HG03025 (cell line): ENCODE measurements around the gene AP5Z1.
A peak's percentile ranks its signal among the peaks of the same experiment; 100 is the strongest.

Source experiments
- ATAC-seq: cut with Tn5 transposase; IDR thresholded peaks from one replicate; pipeline ENCODE4 v1.9.1; 2021; ENCODE audit warnings: mild to moderate bottlenecking, moderate library complexity; ENCODE audit not compliant: unreplicated experiment, low FRiP score

Gene AP5Z1

DNA sequence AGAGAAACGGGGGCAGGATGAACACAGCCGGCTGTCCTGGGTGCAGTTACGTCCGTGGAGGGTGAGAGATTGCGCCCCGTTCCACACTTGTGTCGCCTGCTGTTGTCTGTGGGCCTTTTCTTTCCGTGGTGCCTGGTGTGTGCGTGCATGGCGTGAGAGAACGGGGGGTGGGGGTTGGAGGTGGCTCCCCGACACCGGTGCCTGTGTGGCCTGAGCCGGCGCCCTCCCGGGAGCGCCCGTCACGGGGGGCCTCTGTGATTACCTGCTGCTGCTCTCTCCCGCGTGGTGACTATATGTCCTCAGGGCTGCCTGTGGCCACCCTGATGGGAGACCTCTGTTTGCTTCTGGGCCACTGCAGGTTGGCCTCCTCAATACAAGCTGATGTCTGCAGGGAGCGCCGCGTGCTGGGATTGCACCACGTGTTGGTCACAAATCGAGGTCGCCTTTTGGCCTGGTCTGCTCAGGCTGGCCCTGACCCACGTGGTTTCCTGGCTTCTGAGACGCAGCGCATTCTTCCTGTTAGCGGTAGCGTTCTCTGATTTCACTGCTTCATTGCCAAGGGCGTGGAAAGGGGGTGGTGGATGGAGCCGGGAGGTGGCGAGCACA, 10.9 kb upstream of the AP5Z1 start:
- no peak for ATAC-seq

DNA sequence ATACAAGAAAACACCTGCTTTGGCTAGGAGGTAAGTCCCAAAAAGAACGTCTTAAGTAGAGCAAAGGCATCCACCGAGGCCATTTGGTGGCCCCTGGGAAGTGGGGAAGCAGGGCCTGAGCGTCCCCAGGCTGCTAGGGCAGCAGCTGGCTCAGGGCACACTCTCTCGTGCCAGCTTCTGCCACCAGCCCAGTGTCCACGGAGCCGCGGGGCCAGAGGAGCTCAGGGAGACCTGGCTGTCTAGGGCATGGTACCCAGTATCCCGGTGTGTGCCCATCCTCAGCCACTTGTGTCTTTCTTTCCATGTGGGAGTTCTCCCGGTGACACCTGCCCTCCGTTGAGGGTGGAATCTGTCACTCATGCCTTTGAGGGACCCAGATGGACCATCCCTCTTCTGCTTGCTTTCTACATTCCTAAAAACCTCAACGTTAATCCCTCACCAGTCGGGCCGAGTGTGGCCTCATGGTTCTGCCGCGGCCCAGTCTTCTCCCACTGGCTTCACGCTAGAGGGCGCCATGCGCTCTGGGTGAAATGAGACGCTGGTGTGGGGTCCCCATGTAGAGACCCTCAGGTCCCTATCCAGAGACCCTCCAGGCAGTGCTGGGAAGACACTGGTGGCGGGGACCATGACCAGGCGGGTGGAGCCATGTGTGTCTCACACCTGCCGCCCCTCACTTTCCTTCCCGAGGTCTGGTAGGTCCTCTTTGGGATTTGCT, 9.5 kb upstream of the AP5Z1 start:
- ATAC-seq: no peak

DNA sequence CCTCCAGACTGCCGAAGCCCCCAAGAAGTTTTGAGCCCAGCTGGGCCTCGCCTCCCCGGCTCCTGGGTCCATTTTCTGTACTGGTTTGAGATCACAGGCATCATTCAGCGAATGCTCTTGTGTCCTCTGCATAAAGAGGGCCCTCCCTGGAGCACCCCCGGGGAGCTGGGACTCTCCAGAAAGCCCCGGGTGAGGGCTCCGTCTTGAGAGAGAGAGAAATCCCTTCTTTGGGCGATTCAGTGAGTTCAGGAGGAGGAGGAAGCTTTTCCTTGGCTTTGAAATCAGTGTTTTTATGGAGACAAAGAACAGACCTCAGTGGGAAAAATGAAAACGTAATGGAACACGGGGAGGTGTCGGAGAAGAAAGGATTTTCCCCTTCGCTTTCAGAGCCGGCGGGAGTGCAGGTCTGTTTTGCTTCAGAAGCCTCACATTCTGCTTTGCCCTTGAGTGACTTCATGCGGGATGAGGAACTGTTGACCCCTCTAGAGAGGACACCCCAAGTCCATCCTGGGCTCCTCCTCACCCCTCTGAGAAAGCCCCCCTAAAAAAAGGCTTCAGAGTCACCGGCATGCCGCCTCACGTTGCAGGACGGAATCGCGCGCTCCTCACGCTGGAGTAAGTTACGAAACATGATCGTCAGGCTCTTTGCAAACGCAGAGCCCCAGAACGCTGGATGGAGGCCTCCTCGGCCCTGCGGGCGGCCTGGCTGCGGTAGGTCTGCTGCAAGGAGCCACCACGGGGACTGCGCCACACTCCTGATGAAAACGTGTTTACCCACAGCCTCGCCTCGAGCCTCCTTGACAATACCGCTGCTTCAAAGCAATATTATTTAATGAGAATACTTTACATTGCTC, 8.5 kb upstream of the AP5Z1 start:
- ATAC-seq: no peak

DNA sequence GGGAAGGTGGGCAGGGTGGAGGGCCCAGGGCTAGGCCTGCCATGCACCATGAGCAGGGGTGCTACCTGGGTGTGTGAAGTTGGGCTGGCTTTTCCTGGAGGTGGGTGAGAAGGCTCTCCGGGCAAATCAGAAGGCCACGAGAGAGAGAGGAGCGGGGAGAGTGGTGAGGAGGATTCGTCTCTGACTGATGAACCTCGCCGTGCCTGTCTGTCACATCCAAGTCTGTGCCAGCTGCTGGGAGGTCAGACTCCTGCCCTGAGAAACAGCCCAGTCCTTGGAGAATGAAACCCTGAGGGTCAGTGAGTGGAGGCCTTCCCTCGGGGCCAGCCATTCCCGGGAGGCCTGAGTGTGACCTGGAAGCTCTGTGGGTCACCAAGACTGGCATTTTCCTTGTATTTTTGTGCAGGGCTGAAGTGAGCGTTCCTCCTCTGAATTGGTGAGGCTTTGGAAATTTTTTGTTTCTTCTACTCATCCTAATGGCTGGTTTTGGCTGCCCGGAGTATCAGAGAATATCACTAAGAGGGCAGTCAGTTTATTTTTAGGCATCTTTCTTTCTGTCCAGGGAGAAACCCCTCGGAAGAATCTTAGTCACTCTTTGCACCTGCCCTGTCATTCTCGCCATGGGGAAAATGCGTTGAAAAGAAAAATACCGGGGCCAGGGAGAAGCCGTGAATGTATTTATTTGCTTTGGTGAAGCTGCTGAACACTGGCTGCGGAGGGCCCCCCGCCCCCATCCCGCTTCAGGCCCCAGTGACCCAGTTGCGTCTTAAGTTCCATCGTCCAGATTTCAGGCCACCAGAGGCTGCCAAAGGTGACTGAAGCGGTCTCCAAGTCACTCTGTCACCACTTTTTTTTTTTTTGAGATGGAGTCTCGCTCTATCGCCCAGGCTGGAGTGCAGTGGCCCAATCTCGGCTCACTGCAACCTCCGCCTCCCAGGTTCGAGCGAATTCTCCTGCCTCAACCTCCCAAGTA, 6.5 kb upstream of the AP5Z1 start:
- ATAC-seq: no peak

DNA sequence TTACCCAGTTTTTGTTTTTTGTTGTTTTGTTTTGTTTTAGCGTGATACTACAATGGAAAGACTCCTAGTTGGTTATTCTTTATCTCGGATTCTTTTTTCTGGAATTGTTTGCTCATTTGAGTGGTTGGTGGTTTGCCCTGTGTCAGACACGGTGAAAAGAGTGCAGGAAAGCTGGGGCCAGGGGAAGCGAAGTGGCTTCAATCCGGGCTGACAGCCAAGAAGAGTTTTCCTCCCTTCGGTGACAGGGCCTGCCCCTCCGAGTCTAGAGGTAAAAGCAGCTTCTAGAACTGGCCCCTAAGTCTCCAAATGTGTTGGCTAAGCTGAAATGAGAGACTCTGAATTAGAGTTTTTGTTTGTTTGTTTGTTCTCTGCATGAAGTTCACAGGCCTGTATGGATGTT, 5.7 kb upstream of the AP5Z1 start:
- no peak for ATAC-seq

DNA sequence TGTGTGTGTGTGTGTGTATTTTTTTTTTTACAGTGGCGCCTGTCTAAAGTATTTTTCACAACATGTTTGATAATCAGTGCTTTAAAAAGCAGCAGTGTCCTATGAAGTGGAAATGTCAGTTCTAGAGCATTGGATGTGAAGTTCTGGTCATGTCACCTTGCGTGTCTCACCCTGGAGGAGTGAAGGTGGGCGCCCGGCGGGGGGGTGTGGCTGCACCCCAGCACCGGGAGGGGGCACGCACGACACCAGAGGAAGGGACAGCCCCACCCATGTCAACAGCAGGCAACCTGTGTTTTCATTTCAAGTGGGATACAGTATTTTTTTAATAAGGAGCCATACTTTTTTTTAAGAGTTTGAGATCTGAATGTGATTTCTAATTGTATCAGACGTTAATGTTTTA, 4.5 kb upstream of the AP5Z1 start:
- ATAC-seq: no peak

DNA sequence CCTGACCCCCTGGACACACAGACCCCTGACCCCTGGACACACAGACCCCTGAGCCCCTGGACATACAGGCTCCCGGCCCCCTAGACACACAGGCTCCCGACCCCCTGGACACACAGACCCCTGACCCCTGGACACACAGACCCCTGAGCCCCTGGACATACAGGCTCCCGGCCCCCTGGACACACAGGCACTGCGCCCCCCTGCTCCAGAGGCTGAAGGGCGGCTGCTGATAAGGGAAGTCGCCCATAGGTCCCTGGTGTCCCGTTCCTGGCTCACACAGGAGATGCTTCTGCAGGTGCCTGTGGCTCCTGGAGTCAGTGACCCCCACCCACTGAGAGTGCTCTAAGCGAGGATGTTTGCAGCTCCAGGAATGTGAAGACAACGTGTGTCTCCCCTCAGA, 3.7 kb upstream of the AP5Z1 start:
- no peak for ATAC-seq

DNA sequence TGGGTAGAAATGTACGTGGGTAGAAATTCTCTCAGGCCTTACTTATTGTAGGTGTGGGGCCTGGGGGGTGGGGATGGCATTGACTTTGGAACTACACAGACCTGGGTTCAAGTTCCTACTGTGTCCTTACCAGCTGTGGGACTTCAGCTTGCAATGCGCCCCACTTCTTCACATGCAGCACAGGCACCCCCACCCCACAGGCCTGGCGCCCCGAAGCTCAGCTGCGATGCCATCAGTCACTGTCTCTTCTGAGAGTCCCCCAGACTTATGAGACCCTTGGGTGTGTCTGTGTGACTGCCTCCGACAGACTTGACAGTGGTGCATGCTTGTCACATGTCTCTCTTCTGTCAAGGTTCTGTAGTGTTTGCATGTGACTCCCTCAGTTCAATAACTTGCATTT, 3.1 kb upstream of the AP5Z1 start:
- no peak for ATAC-seq

DNA sequence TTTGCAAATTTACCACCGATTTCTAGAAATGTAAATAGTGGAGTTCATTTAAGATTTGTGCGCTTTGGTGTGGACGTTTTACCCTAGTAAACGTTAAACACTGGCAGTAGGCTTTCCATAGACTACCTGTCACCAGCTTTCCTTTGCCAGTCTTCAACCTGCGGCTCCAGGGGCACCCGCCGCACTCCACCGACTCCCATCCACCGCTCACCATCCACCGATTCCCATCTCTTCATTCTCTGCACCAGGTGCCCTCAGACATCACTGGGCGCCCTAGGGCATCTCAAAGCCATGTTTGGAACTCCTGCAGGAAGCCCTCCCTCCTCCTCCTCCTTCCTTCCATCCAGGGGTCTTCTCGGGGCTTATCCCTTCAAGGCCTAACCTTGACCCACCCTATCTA, 1.4 kb upstream of the AP5Z1 start:
- no peak for ATAC-seq

DNA sequence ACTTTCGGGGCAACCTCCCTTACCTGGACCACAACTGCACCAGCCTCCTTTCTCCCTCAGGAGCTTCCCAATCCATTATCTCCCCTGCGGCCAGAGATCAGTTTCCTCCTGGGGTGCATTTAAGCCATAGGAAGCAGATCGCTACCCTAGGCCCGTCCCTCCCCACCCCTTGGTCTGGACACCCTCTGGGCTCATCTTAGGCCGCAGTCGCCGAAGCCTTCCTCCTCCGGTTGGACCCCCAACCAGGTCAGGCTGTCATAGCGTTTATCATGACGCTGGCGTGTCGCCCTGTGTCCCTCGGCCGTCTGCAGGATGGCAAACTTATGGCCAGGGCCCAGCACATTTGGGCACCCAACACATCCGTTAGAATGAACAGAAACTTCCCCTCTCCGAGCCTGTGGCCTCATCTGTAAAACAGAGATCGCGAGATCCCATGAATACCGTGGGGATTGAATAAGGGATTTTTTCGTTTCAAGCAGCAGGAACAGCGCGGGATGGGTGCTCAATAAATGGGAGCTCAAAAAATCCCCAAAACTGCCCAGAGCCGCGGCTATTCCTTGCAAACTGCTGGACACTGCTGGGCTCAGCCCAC, 669 bp upstream of the AP5Z1 start:
- ATAC-seq: peak; percentile 9

DNA sequence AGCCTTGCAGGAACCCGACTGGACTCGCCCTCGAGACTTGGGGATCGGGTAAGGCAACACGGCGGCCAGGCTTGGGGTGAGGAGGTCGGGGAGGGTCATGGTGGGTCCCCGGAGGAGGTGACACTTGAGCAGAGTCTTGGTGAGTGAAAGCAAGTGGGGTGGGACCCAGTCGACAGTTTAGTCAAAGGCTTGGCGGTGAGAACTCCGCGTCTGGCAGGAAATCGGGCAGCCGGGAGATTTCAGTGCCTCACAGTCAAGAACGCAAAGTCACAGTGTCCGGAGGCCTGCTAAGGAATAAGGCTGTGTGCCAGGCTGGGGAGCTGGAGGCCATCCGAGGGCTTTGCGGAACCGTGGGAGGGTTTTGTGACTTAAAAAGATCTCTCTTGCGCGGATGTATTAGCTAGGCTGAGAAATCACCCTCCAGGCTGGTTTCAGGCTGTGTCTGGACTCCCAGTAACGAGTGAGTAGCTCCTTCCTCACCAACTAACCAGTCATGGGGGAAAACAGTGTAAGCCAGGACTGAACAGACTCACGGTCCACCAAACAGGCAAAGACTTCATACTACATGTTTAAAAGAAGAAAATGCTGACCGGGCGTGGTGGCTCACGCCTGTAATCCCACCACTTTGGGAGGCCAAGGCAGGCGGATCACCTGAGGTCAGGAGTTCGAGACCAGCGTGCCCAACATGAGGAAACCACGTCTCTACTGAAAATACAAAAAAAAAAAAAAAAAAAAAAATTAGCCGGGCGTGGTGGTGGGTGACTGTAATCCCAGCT, 613 bp downstream of the AP5Z1 start:
- ATAC-seq: peak; percentile 27

DNA sequence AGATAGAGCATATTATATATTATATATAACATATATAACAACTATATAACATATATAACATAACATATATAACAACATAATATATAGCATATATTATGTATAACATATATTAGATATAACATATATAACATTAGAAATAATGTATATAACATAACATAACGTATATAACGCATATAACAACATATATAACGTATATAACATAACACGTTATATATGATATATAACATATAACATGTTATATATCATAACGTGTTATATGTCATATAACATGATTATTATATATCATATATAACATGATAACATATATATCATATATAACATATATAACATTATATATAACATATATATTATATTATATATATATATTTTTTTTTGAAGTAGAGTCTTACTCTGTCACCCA, 3.7 kb downstream of the AP5Z1 start:
- no peak for ATAC-seq

DNA sequence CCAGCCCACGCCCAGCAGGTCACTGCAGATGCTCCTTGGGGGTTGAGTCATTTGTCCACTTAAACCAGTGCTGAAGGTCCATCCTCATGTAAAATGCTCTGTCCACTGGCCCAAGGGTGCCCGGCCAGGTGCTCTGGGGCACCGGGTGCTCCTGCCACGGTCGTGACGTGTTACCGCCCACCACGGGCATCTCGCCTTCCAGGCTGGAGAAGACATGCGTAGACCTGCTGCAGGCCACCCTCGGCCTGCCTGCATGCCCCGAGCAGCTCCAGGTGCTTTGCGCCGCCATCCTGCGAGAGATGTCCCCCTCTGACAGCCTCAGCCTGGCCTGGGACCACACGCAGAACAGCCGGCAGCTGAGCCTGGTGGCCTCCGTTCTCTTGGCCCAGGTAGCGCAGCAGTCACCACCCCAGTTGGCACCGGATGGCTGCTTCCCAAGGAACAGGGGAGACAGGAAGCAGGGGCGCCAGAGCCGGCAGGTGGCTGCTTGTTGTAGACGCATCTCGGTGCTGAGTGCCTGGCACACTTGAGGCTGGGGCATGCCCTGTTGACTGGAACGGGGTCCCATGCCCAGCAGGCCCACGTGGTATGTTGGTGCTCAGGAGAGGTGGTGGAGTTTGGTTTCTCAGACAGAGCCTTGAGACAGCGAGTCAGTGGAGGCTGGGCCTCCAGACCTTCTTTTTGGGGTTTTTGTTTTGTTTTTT, 6.1 kb downstream of the AP5Z1 start:
- no peak for ATAC-seq

DNA sequence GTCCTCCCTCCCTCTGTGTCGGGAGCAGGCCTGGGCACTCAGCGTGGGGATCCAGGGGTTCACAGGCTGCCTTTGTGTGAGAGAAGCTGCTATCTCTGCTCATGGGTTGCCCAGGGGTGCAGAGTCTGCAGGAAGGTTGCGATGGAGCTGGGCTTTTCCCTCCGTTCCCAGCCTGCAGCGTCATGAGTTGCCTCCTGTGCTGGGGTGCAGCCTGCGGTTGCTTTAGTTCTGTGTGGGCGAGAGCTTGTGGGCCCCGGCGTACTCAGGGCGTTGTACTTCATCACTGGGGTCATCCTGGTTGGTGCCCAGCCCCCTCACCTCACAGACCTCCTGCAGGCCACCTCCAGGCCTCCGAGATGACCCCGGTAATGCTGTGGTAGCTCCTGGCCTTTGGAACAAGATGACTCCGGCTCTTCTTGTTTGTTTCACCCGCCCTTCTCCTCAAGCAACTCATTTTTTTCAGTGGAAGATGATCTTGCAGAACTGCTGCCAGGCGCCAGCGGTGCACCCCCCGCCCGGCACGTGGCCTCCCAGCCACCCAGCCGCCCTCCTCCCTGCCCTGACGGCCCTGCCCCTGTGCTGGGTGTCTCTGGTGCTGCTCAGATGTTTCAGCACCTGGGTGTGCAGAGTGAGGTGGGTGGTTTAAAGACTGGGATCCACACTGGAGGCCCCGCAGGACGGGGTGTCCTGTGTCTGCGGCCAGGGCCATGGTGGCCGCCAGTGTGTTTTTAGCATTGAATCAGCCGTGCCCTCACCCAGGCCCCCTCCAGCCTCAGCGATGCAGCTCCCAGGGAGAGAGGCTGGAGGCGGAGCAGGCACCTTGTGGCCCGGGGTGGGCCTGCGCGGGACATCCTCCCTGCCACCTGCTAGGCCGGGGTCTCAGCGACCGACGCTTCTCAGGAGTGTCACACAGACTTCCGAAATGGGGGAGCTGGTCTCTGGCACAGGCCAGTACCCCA, 7.2 kb downstream of the AP5Z1 start:
- no peak for ATAC-seq

DNA sequence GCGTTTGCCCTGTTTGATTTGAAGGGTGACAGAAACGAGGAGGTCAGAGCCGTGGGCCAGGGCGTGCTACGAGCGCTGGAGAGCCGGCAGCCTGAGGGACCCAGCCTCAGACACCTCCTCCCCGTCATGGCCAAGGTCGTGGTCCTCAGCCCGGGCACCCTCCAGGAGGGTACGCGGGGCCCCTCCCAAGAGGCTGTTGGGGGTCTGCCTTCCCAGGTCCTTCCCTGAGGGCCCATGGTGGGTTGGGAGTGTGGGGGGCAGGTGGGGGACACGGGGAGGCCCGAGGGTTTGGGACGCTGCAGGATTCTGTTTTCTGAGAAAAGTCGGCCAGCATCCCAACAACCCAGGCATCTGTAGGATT, 7.8 kb downstream of the AP5Z1 start:
- no peak for ATAC-seq

DNA sequence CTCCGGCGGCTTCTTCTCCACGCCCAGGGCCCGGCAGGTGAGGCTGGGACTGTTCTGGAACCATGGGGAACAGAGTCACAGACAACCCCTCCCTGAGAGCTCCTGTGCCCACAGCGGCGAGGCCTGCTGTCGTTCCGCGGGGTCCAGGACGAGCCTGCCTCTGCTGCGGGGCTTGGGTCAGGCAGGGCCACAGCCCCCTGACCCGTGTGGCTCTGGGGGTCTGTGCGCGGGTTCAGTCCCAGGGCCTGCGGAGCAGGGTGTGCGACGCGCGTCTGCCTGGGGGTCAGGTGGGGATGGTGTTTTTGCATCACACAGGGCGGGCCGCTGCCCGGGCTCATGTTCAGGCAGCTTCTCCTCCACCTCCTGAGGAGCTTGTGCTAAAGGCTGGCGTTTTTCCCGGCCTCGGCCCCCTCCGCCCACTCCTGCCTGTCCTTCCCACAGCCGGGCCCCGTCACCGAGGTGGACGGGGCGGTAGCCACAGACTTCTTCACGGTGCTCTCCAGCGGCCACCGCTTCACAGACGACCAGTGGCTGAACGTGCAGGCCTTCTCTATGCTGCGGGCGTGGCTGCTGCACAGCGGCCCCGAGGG, 8.4 kb downstream of the AP5Z1 start:
- no peak for ATAC-seq

DNA sequence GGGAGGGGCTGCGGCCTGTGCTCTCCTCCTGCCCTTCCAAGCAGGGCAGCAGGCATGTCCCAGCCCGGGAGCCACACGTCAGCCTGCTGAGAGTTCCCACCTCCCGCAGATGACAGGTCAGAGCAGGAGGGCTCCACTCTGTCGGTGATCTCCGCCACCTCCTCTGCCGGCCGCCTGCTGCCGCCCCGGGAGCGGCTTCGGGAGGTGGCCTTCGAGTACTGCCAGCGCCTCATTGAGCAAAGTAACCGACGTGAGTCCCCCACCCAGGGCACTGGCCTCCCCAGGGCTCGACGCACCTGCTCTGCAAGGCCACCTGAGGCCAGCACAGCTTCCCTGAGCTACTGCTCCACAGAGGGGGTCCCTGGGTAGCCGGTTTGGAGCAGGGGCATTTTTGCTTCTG, 9.4 kb downstream of the AP5Z1 start:
- ATAC-seq: no peak
